Neural progenitor cell (in vitro differentiated cells): ENCODE results near the gene GAB1. TPM values are rescaled to one million over a fixed set of nuclear protein-coding genes. Genes with fewer than 3 reads are reported as not detected.

Source experiments
- DNase-seq: peaks from one replicate; pipeline ENCODE4 v3.0.0-alpha.2; 2016; ENCODE audit warnings: low spot score
- H2AFZ ChIP-seq: fragments of 200-600 bp; sonication (generic); replicated peaks from 2 replicates; pipeline ENCODE4 v1.6.1; 2016; ENCODE audit warnings: antibody characterized with exemption
- H3F3A ChIP-seq: fragments of 200-600 bp; sonication (generic); 2 replicates; pipeline ENCODE4 v1.6.1; 2016; ENCODE audit warnings: antibody characterized with exemption, low read depth
- H3K27ac ChIP-seq: fragments of 200-600 bp; sonication (generic); 2 replicates; pipeline ENCODE4 v1.5.1; 2016; ENCODE audit warnings: mild to moderate bottlenecking
- H3K27me3 ChIP-seq: fragments of 200-600 bp; sonication (generic); 2 replicates; pipeline ENCODE4 v1.6.1; 2016; ENCODE audit warnings: mild to moderate bottlenecking, moderate library complexity
- H3K36me3 ChIP-seq: fragments of 200-600 bp; sonication (generic); 2 replicates; pipeline ENCODE4 v1.5.1; 2016
- H3K4me1 ChIP-seq: fragments of 200-600 bp; sonication (generic); 2 replicates; pipeline ENCODE4 v1.6.1; 2016; ENCODE audit warnings: mixed run types
- H3K4me2 ChIP-seq: fragments of 200-600 bp; sonication (generic); 2 replicates; pipeline ENCODE4 v1.6.1; 2016
- H3K4me3 ChIP-seq: fragments of 200-600 bp; sonication (generic); 2 replicates; pipeline ENCODE4 v1.5.1; 2016
- H3K79me2 ChIP-seq: fragments of 200-600 bp; sonication (generic); 2 replicates; pipeline ENCODE4 v1.6.1; 2016; ENCODE audit warnings: low read depth
- H3K9ac ChIP-seq: fragments of 200-600 bp; sonication (generic); 2 replicates; pipeline ENCODE4 v1.6.1; 2016
- H3K9me3 ChIP-seq: fragments of 200-600 bp; sonication (generic); 2 replicates; pipeline ENCODE4 v1.5.1; 2016; ENCODE audit warnings: low read depth
- H4K20me1 ChIP-seq: fragments of 200-600 bp; sonication (generic); 2 replicates; pipeline ENCODE4 v1.6.1; 2016; ENCODE audit warnings: low read depth
- H3K27ac Mint-ChIP-seq: 3 replicates; pipeline ENCODE4 v1.8.0; 2021; ENCODE audit warnings: mixed read lengths
- H3K27me3 Mint-ChIP-seq: 2 replicates; pipeline ENCODE4 v1.8.0; 2022; ENCODE audit warnings: low read depth, mild to moderate bottlenecking, inconsistent platforms, moderate library complexity, mixed read lengths; ENCODE audit not compliant: insufficient read depth
- H3K36me3 Mint-ChIP-seq: 3 replicates; pipeline ENCODE4 v1.8.0; 2021; ENCODE audit warnings: mixed read lengths
- H3K4me1 Mint-ChIP-seq: 3 replicates; pipeline ENCODE4 v1.8.0; 2021; ENCODE audit warnings: mixed read lengths
- H3K4me3 Mint-ChIP-seq: 3 replicates; pipeline ENCODE4 v1.8.0; 2021; ENCODE audit warnings: mild to moderate bottlenecking, moderate library complexity, mixed read lengths
- H3K9me3 Mint-ChIP-seq: 3 replicates; pipeline ENCODE4 v1.8.0; 2020; ENCODE audit warnings: mixed read lengths
- CTCF ChIP-seq: fragments of 200-600 bp; sonication (generic); IDR thresholded peaks from 2 replicates; pipeline ENCODE4 v1.5.1; 2017; ENCODE audit warnings: antibody characterized with exemption, mild to moderate bottlenecking
- EZH2 ChIP-seq: fragments of 200-600 bp; sonication (generic); IDR thresholded peaks from 2 replicates; pipeline ENCODE4 v1.6.1; 2017; ENCODE audit warnings: antibody characterized with exemption, mild to moderate bottlenecking, moderate library complexity
- EZH2phosphoT487 ChIP-seq: fragments of 200-600 bp; sonication (generic); IDR thresholded peaks from 2 replicates; pipeline ENCODE4 v1.6.1; 2017; ENCODE audit warnings: antibody characterized with exemption
- total RNA-seq: library from RNA; depleted of rRNA; stranded (reverse); fragments of >200 nt; gene quantifications from 2 replicates; pipeline ENCODE4 v1.2.3, GENCODE V29; 2015; ENCODE audit warnings: low replicate concordance

Gene GAB1
- total RNA-seq, 1 donor from 2014 or later: 31.3 TPM

- no peak for TF ChIP-seq EZH2phosphoT487
- TF ChIP-seq EZH2: no peak
- TF ChIP-seq CTCF: no peak
- no peak overlapping the region for H3K9ac ChIP-seq
Observed at GRCh38 chr4:143389579-143390195, 53.0 kb downstream of the GAB1 start.

GRCh38 chr4:143390764-143391163, 54.1 kb downstream of the GAB1 start:
- H2AFZ ChIP-seq: no peak overlapping the region
- H3K9me3 Mint-ChIP-seq: no peaks in the 10 kb centered on the region
- no peaks in the 10 kb centered on the region for H3F3A ChIP-seq
- no peak for DNase-seq
- no peak overlapping the region for H3K4me3 ChIP-seq
- H3K9me3 ChIP-seq: no peaks in the 10 kb centered on the region
- H3K9ac ChIP-seq: no peak overlapping the region
- H3K4me3 Mint-ChIP-seq: no peak overlapping the region
- peaks cover 16% of the 10 kb centered on the region for H3K4me1 Mint-ChIP-seq
- H3K36me3 Mint-ChIP-seq: no peaks in the 10 kb centered on the region
- H3K27me3 ChIP-seq: no peaks in the 10 kb centered on the region
- peaks cover 2% of the 10 kb centered on the region for H3K79me2 ChIP-seq
- peaks cover 3% of the 10 kb centered on the region for H3K27me3 Mint-ChIP-seq
- no peak overlapping the region for H3K27ac Mint-ChIP-seq
- no peak overlapping the region for H3K27ac ChIP-seq
- no peaks in the 10 kb centered on the region for H3K36me3 ChIP-seq
- peaks cover 11% of the 10 kb centered on the region for H3K4me1 ChIP-seq
- peak overlapping the region; percentile 59 for H3K4me2 ChIP-seq
- peaks cover 3% of the 10 kb centered on the region for H4K20me1 ChIP-seq
- TF ChIP-seq EZH2 (no peak), EZH2phosphoT487 (no peak), CTCF (no peak)

More at GRCh38 chr4:143389579-143390195, 53.0 kb downstream of the GAB1 start:
- Histone ChIP-seq H2AFZ (no peak overlapping the region), H4K20me1 (peaks cover 3% of the 10 kb centered on the region), H3K4me1 (peaks cover 11% of the 10 kb centered on the region), H3K9me3 (no peaks in the 10 kb centered on the region), H3K27me3 (no peaks in the 10 kb centered on the region), H3K27ac (no peak overlapping the region), H3K4me2 (no peak overlapping the region), H3K79me2 (peaks cover 2% of the 10 kb centered on the region), H3K4me3 (no peak overlapping the region), H3K36me3 (no peaks in the 10 kb centered on the region), H3F3A (no peaks in the 10 kb centered on the region)
- Mint-ChIP-seq H3K4me3 (no peak overlapping the region), H3K9me3 (no peaks in the 10 kb centered on the region), H3K4me1 (peaks cover 16% of the 10 kb centered on the region), H3K27me3 (peaks cover 3% of the 10 kb centered on the region), H3K27ac (no peak overlapping the region), H3K36me3 (no peaks in the 10 kb centered on the region)
- DNase-seq: no peak

- no peaks in the 10 kb centered on the region for H3F3A ChIP-seq
- TF ChIP-seq EZH2 (no peak), CTCF (no peak), EZH2phosphoT487 (no peak)
- H3K36me3 ChIP-seq: no peaks in the 10 kb centered on the region
- Mint-ChIP-seq H3K9me3 (no peaks in the 10 kb centered on the region), H3K27ac (no peak overlapping the region), H3K4me3 (no peak overlapping the region), H3K4me1 (peaks cover 16% of the 10 kb centered on the region), H3K36me3 (no peaks in the 10 kb centered on the region), H3K27me3 (peaks cover 3% of the 10 kb centered on the region)
- H3K4me3 ChIP-seq: no peak overlapping the region
- H3K9me3 ChIP-seq: no peaks in the 10 kb centered on the region
- no peak overlapping the region for H2AFZ ChIP-seq
- H4K20me1 ChIP-seq: peaks cover 3% of the 10 kb centered on the region
- H3K27me3 ChIP-seq: no peaks in the 10 kb centered on the region
- H3K79me2 ChIP-seq: peaks cover 2% of the 10 kb centered on the region
- peak; percentile 23 for DNase-seq
- no peak overlapping the region for H3K27ac ChIP-seq
- H3K4me2 ChIP-seq: peak overlapping the region; percentile 59
- H3K4me1 ChIP-seq: peaks cover 11% of the 10 kb centered on the region
- H3K9ac ChIP-seq: no peak overlapping the region
Observed at GRCh38 chr4:143391261-143391660, 54.6 kb downstream of the GAB1 start.
